Thoracic aorta (tissue), 2 donors: ENCODE measurements around the gene MACROH2A2. TPM values are rescaled to one million over a fixed set of nuclear protein-coding genes. Genes with fewer than 3 reads are reported as not detected.

Experiments
- ATAC-seq: fragments of 150-250 bp; one replicate; pipeline ENCODE4 v1.8.0; 2017; ENCODE audit warnings: low read depth; ENCODE audit not compliant: insufficient number of reproducible peaks, low FRiP score
- DNase-seq: peaks from one replicate; pipeline ENCODE4 v3.0.0-alpha.2; 2020; ENCODE audit warnings: low spot score
- H3K27ac ChIP-seq, 2 donors: fragments of 200-600 bp; sonication (generic); 1 replicate in 1 of 2; 2 replicates in 1 of 2; pipeline ENCODE4 v1.5.1; 2016; ENCODE audit warnings: mild to moderate bottlenecking in 2 of 2, moderate library complexity in 2 of 2
- H3K27me3 ChIP-seq: fragments of 200-600 bp; sonication (generic); replicated peaks from 2 replicates; pipeline ENCODE4 v1.6.0; 2016; ENCODE audit warnings: mild to moderate bottlenecking; ENCODE audit not compliant: insufficient read depth
- H3K36me3 ChIP-seq: fragments of 200-600 bp; sonication (generic); one replicate; pipeline ENCODE4 v1.5.1; 2016
- H3K4me1 ChIP-seq, 2 donors: fragments of 200-600 bp; sonication (generic); 1 replicate in 1 of 2; 2 replicates in 1 of 2; pipeline versions ENCODE4 v1.5.1 to v1.6.0; 2016; ENCODE audit warnings: low read depth in 2 of 2, mild to moderate bottlenecking in 1 of 2; ENCODE audit not compliant: control insufficient read depth in 1 of 2
- H3K4me3 ChIP-seq: fragments of 200-600 bp; sonication (generic); 2 replicates; pipeline ENCODE4 v1.5.1; 2016; ENCODE audit warnings: mild to moderate bottlenecking
- H3K9me3 ChIP-seq: fragments of 200-600 bp; sonication (generic); 2 replicates; pipeline ENCODE4 v1.5.1; 2016
- CTCF ChIP-seq: fragments of 200-600 bp; sonication (generic); IDR thresholded peaks from one replicate; pipeline ENCODE4 v1.5.1; 2019; ENCODE audit warnings: antibody characterized with exemption
- total RNA-seq, 2 donors: library from RNA; depleted of rRNA; stranded (reverse); fragments of >200 nt; gene quantifications; one replicate each; pipeline versions ENCODE4 v1.1.0 to v1.2.3, GENCODE V29; 2016

MACROH2A2 gene
- total RNA-seq, 2 donors from 2014 or later: 0.68 to 8.5 TPM

GRCh38 chr10:70051848-70052247 lies 798 bp upstream of the MACROH2A2 start:
- H3K27ac ChIP-seq: no peak overlapping the region
- no peak for DNase-seq
- ATAC-seq: no peak
- no peaks in the 10 kb centered on the region for H3K9me3 ChIP-seq
- H3K4me1 ChIP-seq: peaks cover 8 to 14% of the 10 kb centered on the region in 2 donors
- H3K4me3 ChIP-seq: peak overlapping the region; percentile 84
- no peaks in the 10 kb centered on the region for H3K36me3 ChIP-seq
- H3K27me3 ChIP-seq: no peaks in the 10 kb centered on the region
- no peak for TF ChIP-seq CTCF

GRCh38 chr10:70053218-70053840 lies 683 bp downstream of the MACROH2A2 start:
- Histone ChIP-seq H3K9me3 (no peaks in the 10 kb centered on the region), H3K4me1 (peaks cover 8 to 14% of the 10 kb centered on the region in 2 donors), H3K27ac (no peak overlapping the region), H3K4me3 (peak overlapping the region; percentile 84), H3K36me3 (no peaks in the 10 kb centered on the region), H3K27me3 (no peaks in the 10 kb centered on the region)
- no peak for TF ChIP-seq CTCF
- DNase-seq (no peak), ATAC-seq (no peak)

- Histone ChIP-seq H3K4me1 (peaks cover 8 to 14% of the 10 kb centered on the region in 2 donors), H3K27me3 (no peaks in the 10 kb centered on the region), H3K36me3 (no peaks in the 10 kb centered on the region), H3K27ac (no peak overlapping the region), H3K9me3 (no peaks in the 10 kb centered on the region), H3K4me3 (peak overlapping the region; percentile 84)
- DNase-seq (no peak), ATAC-seq (no peak)
- no peak for TF ChIP-seq CTCF
Measured at GRCh38 chr10:70053841-70054288, 1.2 kb downstream of the MACROH2A2 start.

- DNase-seq: no peak
- peaks cover 8 to 14% of the 10 kb centered on the region in 2 donors for H3K4me1 ChIP-seq
- no peak for TF ChIP-seq CTCF
- H3K27ac ChIP-seq: no peak overlapping the region
- no peaks in the 10 kb centered on the region for H3K36me3 ChIP-seq
- H3K27me3 ChIP-seq: no peaks in the 10 kb centered on the region
- no peak for ATAC-seq
- no peak overlapping the region for H3K4me3 ChIP-seq
- H3K9me3 ChIP-seq: no peaks in the 10 kb centered on the region
Measured at GRCh38 chr10:70054902-70055301, 2.3 kb downstream of the MACROH2A2 start.

GRCh38 chr10:70055550-70055949 lies 2.9 kb downstream of the MACROH2A2 start:
- TF ChIP-seq CTCF: no peak
- ATAC-seq (no peak), DNase-seq (no peak)

More at GRCh38 chr10:70055550-70055949, 2.9 kb downstream of the MACROH2A2 start:
- H3K4me3 ChIP-seq: no peak overlapping the region
- no peaks in the 10 kb centered on the region for H3K36me3 ChIP-seq
- H3K4me1 ChIP-seq: peaks cover 8 to 14% of the 10 kb centered on the region in 2 donors
- no peaks in the 10 kb centered on the region for H3K9me3 ChIP-seq
- H3K27me3 ChIP-seq: no peaks in the 10 kb centered on the region
- H3K27ac ChIP-seq: no peak overlapping the region
